Activated naive CD4-positive, alpha-beta T cell treated with Interleukin-2 at 50 U/mL for 16 hours (primary cell): ENCODE data around the gene SPEF2.

Experiments used
- DNase-seq: peaks from one replicate; pipeline ENCODE4 v3.0.0-alpha.2; 2020

SPEF2 gene

DNA sequence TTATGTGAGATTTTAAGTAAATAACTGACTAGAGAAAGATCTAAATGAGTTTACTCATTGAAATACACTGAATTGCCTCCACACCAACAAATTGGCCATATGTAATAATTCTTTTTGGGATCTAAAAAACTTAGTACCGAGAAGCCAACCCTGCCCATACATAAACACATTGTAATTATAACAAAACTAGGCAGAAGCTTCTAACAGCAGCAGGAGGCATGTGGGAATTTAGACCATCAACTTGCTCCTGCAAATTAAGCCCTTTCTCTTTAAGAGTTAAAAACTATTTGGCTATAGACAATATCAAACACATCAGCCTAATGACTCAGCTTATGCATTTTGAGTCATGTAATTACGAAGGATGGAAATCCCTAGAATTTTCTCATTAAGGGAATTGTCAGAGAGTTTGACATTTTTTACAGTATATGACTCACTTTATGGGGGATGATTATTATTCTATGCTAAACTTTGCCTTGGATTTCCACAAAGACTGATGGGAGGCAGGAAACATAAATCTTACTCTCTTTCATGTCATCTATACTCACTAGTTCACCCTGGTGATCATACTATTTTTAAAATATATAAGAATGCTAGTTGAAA is 240.0 kb downstream of the SPEF2 start:
- no peak for DNase-seq

DNA sequence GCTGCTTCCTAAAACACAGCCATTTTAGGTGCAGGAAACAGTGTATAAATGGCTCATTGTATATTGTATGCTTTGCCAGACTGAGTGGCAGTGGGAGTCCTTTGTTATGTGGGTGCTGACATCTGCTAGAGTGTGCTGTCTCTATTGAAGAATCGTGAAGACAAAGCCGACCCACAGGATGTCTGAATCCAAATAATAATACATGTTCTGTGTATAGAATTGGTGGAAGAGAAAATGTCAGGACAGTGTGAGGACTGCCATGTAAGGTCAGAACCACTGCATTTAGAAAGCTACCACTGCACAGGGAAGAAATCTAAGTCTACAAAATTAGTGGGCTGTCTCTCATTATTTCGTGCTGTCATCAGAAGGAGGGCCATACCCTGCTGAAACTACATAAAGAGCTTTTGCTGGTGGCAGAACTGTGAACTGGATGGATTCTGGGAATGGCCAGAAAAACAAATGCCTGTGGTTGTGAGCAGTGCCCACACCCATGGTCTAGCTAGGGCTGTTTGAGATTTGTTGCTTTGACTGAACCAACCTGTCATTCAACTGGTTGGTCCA is 241.5 kb downstream of the SPEF2 start:
- DNase-seq = no peak

DNA sequence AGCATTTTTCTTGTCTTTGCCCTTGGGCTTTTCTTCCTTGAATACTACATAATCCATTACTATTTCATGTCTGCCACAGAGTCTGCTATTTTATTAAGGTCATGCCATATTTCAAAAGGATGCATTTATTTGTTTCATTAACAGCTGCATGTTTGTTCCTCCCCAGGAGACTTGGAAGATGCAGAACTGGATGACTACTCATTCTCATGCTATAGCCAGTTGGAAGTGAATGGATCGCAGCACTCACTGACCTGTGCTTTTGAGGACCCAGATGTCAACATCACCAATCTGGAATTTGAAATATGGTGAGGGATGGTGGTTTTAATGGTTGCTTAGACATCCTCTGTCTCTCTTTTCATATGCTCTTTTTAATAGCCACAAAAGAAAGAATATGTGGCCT is 243.0 kb downstream of the SPEF2 start:
- no peak for DNase-seq

DNA sequence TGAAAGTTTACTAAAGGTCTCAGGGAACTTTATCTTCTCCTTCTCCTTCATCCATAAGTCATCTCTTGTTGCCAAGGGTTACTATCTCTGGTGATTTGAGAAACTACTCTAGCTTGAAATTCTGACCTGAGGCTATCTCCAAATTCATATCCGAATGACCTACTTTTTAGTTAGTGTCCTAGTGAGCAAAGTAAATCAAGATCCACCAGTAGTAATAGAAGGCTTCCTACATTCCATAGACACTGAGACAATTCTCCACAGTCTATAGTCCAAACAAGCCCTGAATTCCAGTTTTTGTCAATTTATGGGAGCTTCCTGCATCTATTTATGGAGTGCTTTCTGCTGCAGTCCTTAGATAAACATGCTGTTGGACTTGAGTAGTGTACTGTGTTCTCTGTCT is 244.1 kb downstream of the SPEF2 start:
- DNase-seq = no peak

DNA sequence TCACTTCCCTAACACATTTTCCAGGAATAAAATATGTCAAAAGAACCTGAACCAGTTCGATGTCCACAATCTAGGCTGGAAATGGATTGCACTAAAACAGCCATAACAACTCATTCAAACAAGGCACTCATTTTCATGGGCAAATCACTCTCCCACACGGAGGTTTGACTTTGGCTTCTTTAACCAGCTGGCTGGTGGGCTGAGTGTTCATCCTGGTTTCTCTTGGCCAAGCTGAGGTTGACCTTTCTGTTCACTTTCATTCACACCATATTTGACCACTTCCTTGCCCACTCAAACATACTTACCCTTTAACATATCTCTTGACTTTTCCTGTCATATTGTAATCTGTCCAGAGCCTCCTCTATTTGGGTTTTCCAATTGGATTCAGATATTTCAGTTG is 244.5 kb downstream of the SPEF2 start:
- no peak for DNase-seq

DNA sequence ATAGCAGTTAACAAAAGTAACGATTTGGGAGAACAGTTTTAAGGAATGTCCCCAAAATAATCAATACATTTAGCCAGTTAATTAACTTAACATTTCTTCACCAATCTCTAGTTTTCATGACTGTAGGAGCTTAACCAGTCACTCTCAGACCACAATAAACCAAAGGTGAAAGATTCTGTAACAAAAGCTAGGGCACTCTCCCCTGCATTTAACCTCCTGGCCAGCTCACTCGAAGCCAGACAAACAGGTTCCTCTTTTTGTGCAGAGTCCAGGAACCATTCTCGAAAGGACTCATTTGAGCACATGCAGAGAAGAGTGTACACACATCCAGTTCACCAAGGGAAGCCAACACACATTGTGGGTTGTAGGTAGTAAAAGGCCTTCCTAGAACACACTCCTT is 245.5 kb downstream of the SPEF2 start:
- no peak for DNase-seq
